Esophagus muscularis mucosa (tissue), 3 donors: ENCODE results near the gene SEPTIN10.

Experiments
- CTCF ChIP-seq, 3 experiments: fragments of 200-600 bp in 2 of 3; fragments of 450-650 bp in 1 of 3; sonication (generic) in 2 of 3; IDR thresholded peaks; one replicate each; pipeline ENCODE4 v1.5.1; 2017 to 2019; ENCODE audit warnings: antibody characterized with exemption in 3 of 3, mild to moderate bottlenecking in 2 of 3, moderate library complexity in 1 of 3
- POLR2A ChIP-seq: fragments of 450-650 bp; IDR thresholded peaks from one replicate; pipeline ENCODE4 v1.6.1; 2017; ENCODE audit warnings: antibody characterized with exemption, moderate library complexity, mild to moderate bottlenecking, low read depth
- POLR2AphosphoS5 ChIP-seq, 2 donors: sonication (generic); formaldehyde crosslinking; IDR thresholded peaks; one replicate each; pipeline ENCODE4 v1.6.1; 2017; ENCODE audit warnings: antibody characterized with exemption in 2 of 2

GRCh38 chr2:109629867-109630266 is 16.1 kb upstream of the SEPTIN10 start:
- TF ChIP-seq CTCF (IDR thresholded peaks at IDR 0.05) = no peak
- TF ChIP-seq POLR2A = no peak
- no peak for TF ChIP-seq POLR2AphosphoS5 (IDR thresholded peaks at IDR 0.05)
